DMS53 (cell line): ENCODE measurements around the gene MICALL2.

Experiments used
- DNase-seq: peaks from one replicate; lab custom pipeline; 2025; lab: John Stamatoyannopoulos, UW

MICALL2 gene

DNA sequence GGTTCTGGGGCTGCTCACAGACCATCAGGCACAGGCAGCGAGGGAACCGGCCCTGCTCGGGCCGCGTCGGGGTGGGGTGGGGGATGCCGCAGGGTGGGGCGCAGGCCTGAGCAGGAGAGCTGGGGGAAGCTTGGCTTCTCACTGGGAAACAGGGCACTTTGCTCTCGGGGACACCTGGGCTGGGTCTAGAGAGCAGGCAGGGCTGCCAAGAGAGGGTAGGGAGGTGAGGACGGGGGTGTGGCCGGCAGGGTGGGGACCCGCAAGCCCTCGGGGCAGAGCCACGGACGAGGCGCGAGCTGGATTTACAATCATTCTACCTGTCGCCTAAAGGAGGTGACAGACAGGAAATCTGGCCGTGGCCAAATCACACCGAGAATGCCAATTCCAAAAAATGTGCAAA, 33.9 kb upstream of the MICALL2 start:
- no peak for DNase-seq

DNA sequence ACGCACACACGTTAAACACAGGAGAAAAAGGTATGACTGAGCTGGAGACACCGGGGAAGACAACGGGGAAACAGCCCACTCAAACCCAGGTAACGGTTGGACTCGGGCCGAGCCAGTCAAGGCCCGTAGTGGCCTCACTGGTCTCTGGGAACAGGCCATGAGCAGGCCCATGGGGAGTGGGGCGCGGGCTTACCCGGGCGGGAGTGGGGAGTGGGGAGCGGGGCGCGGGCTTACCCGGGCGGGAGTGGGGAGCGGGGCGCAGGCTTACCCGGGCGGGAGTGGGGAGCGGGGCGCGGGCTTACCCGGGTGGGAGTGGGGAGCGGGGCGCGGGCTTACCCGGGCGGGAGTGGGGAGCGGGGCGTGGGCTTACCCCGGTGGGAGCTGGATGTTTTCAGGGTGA, 33.4 kb upstream of the MICALL2 start:
- DNase-seq, result no peak

DNA sequence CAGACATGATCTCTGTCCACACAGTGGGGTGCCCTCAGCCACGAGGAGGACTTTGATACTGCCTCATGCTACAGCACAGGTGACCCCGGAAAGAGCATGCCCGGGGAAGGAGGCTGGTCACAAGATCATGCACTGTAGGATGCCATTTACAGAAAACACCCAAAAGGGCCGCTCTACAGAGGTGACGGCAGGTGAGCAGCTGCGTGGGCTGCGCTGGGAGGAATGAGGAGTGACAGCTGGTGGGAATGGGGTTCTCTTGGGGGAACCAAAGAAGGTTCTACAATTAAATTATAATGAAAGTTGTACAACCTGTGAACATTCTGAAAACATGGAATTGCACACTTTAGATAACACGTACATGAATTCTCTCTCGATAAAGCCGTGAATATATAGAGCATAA, 33.0 kb upstream of the MICALL2 start:
- no peak for DNase-seq

DNA sequence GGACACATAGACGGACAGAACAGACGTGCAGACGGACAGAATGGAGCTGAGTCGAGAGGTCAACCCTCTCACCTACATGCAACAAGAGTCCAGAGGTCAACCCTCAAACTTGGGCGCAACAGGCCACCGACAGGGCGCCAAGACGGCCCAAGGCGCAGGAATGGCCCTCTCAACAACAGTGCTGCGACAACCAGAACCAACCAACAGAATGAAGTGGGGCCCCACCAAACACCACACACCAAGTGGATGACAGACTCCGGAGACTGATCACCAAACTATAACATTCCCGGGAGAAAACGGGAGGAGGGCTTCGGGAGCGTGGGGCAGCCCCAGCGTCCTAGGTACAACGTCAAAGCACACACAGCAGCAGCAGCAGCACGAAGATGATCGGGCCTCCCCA, 31.6 kb upstream of the MICALL2 start:
- no peak for DNase-seq

DNA sequence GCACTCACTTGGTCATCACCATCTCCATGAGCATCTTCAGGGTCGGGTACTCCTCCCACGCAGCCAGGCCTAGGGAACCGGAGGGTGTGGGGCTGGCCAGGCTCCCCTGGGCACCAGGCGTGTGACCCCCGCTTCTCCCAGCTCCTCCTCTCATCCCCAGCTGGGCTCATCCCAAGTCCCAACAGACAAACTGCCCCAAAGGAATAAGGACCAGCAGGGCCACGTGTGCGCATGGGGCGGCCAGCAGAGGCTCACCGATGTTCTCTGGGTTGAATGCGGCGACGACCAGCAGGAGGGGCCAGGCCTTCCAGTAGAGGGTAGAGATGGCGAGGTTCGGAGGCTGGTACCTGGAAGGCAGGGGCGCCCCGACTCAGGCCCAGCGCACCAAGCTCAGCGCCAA, 30.1 kb upstream of the MICALL2 start:
- DNase-seq, result no peak

DNA sequence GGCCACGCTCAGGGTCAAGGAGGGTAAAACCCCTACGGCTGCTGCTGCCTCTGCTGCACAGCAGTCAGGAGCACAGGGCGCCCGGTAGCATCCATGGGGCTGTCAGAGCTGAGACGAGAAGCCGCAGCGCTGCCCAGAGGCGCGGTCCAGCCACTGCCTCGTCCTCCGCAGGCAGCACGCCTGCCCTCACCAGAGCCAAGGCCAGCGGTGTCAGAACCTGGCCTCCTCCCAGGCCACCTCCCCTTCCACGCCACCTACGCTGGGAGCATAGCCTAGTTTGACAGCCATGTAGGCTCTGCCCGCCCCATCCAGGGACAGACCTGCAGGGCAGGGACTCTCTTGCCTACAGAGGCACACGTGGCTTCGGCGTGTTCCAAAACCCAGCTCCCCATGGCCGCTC, 28.7 kb upstream of the MICALL2 start:
- DNase-seq, result no peak

DNA sequence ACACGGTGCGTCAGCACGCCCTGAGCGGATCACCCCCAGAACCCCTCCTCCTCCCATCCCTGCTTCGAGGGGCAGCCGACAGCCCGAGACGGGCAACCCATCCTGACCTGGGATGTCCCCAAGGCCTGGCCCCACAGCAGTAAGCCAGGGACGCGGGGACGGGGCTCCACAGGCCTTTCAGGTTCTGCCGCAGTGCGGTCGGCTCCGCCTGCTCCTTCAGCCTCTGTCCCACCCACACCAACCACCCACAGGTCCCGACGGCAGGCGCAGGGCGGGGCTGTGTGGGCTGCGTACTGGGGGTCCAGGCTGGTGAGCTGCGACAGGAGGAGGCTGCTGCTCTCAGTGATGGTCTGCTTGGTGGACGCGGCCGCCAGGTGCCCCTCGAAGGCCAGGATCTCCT, 28.2 kb upstream of the MICALL2 start:
- no peak for DNase-seq

DNA sequence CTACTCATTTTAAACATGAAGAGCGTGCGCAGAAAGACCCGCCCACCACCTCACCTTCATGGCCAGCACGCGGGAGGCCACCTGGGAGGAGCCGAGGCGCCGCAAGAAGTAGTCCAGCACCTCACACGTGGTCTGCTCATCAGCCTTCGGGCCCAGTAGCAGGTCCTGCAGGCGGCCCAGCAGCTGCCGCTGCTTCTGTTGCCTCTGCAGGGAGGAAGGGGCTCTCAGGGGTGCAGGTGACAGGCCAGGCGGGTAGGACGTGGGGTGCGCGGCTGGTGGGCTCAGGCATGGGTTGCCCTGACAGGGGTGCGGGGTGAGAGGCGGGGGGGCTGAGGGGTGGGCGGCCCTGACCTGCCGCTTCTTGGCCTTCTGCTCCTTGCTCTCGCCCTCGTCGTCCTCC, 27.3 kb upstream of the MICALL2 start:
- no peak for DNase-seq

DNA sequence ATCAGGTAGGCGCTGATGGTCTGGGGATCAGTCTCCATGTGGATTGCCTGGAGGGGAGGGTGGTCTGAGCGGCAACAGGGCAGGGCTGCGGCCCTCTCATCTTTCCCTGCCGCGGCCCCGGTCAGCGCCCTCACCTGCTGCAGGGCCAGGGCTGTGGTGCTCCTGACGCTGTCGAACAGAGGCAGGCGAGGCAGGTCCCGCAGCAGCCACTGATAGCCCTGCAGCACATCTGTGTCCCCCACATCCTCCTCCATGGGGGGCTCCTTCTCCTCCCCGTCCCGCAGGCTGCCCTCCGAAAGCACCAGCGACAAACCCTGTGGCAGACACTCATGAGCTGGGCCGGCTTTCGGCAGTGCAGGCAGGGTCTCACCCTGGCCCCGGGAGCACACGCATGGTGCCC, 25.9 kb upstream of the MICALL2 start:
- DNase-seq, result no peak

DNA sequence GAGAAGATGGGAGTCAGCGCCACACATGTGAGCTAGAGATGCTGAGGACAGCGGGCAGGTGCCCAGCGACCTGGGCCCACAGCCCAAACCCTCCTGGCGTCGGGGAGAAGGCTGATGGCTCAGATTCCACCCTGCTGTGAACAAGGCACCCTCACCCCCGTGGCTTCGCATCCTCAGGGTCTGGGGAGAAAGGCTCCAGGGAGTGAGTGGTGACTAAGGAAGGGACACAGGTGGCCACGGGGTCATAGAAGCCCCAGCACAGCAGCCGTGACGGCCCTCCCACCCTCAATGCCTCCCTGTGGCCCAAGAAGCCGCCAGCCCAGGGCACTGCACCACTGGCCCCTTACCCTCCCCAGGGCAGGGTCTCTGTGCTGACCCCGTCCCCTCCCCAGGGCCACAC, 25.3 kb upstream of the MICALL2 start:
- DNase-seq, result no peak

DNA sequence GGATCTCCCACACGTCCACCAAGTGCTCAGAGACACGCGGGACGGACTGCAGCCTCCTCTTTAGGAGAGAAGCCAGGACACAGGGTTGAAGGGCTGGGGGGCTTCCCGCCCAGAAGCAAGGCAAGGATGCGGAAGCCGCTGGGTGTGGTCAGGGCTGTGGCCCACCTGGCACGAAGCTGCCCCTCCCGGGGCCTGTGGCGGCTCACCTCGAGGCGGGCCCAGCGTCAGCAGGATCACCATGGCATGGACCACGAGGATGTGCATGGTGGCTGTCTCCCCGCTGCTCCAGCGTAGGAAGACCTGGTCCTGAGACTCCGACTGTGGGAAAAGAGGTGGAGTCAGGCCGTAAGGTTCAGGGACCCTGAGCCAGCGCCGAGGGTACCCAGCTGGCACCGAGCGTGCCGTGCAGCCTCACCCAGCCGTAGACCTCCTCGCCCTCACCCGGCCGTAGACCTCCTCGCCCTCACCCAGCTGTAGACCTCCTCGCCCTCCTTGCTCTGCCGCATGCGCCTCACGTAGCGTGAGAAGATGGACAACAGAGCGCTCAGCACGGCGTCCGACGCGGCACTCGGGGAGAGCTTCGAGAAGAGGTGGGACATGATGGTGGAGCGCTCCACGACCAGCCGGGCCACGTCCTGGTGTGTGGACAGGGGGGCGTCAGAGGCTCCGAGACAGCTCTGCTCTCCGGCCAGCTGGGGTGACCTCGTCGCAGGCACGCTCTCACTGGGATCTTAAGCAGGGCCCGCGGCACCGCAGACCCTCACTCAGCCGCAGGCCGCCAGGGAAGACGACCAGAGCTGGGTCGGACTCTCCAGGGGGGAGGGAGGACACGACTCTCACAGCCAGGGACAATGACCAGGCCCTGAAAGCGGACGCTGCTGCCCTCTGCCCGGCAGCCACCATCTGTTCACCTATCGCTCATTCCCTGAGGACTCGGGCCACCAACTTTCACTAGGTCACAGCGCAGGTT, 24.6 kb upstream of the MICALL2 start:
- no peak for DNase-seq

DNA sequence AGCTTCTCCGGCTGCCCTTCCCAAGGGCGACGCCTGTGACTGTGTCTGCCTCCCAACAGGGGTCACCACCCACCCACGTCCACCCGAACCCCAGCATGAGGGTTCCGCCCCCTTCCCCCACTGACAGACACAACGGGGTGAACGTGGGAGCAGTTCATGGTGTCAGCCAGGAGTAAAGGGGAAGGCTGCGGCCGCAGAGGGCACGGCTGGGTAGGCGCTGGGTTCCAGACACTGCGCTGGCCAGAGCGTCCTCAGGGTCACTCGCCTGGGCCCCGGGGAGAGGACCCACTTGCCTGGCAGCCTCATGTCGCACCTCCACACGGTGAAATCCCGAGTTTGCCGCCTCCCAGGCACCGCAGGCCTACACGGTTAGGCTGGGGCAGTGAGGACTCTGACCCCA, 23.8 kb upstream of the MICALL2 start:
- DNase-seq, result no peak

DNA sequence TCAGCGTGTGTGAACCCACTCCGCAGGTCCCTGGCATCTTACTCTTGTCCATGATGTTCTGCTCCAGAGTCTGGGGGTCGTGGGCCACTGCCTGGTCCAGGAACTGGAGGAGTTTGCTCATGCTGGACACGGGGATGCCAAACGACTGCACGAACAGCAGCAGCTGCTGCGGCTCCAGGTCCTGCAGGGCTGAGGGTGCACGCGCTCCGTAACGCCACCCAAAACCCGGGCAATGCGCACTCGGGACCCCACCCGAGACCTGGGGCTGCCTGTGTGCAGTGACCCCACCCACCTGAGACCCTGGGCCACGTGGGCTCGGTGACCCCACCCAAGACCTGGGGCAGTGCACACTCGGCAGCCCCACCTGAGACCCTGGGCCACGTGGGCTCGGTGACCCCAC, 22.0 kb upstream of the MICALL2 start:
- no peak for DNase-seq

DNA sequence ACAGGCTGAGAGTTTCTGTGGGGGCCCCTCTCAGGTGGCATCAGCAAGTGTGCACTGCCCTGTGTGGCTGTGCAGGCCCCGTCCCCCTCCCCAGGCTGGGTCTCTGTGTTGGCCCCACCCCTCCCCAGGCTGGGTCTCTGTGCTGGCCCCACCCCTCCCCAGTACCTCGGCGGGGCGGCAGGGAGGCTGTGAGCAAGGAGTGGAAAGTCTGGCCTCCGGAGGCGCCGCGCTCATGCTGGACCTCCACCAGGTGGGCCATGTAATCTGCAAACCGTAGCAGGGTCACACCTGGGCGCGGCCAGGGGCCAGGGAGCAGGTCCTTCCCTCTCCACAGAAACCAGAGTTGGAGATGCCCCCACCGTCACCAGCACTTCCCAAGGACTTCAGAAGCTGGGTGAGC, 21.4 kb upstream of the MICALL2 start:
- no peak for DNase-seq

DNA sequence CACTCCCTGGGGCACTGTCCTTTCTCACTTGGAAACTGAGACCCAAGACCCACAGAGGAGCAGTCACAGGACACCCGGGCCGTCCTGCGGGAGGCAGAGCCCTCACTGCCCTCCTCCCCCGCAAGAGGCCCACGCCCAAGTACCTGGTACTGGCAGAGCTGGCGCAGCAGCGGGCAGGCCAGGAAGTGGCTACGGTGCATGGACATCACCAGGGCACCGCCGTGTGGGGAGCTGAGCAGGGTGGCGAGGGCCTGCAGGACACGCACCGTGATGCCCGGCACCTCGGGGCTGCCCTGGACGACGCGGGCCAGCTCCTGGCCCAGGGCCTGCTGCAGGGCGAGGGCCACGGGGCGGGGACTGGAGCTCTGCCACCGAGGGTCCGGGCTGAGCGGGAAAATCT, 20.0 kb upstream of the MICALL2 start:
- DNase-seq, result no peak

DNA sequence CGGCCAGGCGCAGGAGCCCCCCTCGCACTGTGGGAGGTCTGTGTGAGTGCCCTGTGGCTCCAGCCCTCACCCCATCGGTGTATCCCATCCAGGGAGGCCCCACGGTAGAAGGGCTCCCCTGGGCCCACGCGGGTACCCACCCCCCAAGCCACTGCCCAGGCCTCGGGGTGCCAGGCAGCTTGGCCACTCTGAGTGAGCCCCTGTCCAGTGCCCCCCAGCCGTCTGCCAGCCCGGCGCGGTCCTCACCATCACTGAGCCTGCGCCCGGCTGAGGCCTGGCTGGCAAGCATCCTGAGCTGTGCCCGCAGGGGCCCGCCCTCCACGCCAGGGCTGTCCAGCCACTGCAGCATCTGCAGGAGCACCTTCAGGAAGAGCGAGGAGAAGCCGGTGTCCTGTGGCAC, 19.2 kb upstream of the MICALL2 start:
- DNase-seq, result no peak

DNA sequence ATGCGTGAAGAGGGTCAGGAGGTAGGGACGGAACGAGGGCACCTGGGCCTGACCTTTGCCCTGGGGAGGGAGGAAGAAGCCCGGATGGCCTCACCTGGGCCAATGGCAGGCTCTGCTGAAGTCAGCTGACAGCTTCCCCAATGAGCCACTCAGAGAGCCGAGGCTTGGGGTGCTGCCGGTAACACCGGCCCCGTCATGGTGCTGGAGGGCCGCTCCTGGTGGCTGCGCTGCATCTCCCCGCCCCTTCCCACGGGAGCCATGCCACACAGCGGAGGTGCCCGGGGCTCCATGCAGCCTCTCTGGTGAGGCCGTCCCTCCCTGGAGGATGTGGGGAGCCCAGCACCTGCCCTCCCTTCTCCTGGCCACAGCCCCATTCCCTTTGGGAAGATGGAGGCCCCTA, 17.6 kb upstream of the MICALL2 start:
- no peak for DNase-seq

DNA sequence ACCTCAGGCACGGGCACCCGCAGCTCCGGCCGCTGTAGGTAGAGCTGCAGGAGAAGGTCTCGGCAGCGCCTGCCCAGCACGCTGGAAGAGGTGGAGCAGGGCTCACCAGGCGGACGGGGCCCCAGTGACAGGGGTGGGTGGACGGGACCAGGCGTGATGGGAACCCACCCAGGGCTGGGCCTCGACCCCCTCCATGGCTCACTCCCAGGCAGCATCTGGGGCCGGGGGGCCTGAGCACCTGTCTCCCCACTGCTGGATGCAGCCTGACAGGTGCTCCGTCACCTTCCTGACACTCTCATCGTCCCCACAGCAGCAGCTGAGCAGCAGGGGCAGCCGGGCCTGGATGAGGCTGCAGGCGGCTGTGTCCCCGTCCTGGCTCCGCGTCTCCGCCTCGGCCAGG, 16.7 kb upstream of the MICALL2 start:
- DNase-seq, result no peak

DNA sequence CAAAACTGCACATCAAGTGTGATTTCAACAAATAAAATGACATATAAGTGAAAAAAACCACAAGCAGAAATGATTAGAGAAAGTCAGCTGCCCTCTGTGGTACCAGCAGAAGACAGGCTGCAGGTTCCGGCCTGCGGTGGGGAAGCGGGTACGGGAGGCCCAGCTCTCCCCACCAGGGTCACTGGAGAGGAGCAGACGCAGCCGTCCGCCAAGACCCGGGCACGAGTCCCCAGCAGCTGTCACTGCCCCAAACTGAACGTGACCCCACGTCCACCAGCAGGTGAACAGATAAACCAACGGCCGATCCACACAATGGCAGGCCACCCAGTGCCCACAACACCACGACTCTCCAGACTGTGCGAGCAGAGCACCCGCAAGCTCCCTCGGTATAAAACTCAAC, 16.1 kb upstream of the MICALL2 start:
- no peak for DNase-seq

DNA sequence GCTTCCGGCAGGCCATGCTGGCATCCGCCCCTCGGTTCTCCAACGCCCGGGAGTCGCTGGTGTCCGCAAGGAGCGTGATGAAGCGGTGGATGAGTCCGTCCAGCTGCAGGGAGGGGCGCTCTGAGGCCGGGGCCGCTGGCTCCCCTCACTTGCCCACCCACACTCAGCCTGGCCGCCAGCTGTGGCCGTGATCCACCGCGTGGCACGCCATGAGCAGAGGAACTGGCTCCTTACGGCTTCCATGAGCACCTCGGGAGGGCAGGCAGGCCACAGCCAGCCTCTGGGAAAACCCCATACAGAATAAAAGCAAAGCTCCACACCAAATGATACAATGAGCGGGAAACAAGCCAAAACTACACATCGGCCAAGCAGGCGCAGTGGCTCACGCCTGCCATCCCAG, 15.5 kb upstream of the MICALL2 start:
- DNase-seq, result peak; percentile 40

DNA sequence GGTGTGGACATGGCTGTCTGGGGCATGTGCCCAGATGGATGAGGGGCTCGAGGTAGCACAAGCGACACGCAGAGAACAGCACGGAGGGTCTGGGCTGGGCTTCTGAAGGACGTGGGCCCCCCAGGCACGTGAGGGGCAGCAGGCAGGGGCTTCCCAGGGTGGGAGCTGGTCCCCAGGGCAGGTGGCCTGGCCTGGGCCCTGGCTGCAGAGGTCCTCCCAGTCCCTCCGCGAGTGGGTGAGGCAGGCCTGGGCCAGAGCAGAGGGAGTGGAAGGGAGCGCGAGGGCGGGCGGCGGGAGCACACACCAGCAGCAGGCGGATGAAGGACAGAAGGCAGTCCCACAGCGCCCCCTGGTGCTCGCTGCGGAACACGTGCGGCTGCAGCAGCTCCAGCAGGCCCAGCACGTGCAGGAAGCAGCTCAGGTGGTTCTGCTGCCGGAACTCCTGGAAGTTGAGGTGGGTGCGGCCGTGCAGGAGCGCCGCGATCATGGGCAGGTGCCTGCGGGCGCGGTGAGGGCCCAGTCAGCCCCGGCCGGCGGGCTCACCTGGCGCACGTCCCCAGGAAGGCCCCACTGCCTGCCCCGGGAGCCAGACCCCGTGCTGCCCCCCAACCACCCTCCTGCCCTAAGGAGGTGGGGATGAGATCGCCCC, 14.7 kb upstream of the MICALL2 start:
- DNase-seq, result peak; percentile 96

DNA sequence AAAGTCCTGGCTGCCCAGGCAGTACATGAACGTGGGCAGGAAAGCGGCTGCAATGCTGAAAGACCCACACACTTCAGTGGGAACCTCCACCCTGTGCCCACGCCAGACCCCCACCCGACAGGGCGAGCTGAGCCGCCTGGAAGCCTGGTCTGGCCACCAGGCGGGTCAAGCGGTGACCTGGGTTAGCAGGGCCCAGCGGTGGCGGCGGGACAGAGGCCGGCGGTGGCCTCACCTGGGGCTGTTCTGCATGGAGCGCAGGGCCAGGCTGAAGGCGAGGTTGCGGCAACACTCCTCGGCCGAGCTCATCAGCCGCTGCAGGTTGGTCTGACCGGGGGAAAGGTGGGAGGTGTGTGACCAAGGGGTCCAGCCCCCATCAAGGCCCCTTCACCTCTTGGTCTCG, 11.6 kb upstream of the MICALL2 start:
- DNase-seq, result no peak

DNA sequence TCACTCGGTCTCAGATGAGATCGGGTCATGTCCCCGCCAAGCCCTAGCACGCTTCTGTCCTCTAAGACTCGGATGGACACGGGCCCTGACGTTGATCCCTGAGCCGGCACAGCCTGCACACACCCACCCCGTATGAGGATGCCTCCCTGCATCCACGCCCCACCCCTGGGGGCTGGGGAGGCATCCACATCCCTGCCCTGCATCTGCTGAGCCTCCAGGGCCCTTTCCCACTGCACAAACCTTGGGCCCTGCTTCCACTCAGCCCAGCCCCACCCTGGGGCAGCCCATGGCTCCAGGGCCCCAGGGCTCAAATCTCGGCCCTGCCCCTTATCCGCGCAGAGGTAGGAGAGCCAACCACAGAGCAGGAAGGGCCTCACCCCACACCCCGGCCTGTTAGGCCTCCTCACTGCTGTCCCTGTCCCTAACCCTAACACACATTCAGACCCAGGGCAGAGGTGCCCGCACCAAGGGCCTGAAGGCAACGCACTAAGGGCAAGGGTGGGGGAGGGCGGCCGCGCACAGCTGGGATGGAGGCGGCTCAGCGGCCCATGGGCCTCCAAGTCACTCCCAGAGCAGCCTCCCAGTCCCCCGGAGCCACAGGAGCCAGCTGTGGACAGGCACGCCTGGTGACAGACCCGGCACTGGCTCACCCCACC, 9.5 kb upstream of the MICALL2 start:
- DNase-seq, result no peak
